ENCODE results near the gene RCBTB1. TPM values are rescaled to one million over a fixed set of nuclear protein-coding genes. Genes with fewer than 3 reads are reported as not detected.

RCBTB1 gene
- total RNA-seq, 1 donor from 2014 or later = 2.0 TPM

GRCh38 chr13:49536144-49536873, 49.0 kb downstream of the RCBTB1 start:
- TF ChIP-seq, protein P1, sequence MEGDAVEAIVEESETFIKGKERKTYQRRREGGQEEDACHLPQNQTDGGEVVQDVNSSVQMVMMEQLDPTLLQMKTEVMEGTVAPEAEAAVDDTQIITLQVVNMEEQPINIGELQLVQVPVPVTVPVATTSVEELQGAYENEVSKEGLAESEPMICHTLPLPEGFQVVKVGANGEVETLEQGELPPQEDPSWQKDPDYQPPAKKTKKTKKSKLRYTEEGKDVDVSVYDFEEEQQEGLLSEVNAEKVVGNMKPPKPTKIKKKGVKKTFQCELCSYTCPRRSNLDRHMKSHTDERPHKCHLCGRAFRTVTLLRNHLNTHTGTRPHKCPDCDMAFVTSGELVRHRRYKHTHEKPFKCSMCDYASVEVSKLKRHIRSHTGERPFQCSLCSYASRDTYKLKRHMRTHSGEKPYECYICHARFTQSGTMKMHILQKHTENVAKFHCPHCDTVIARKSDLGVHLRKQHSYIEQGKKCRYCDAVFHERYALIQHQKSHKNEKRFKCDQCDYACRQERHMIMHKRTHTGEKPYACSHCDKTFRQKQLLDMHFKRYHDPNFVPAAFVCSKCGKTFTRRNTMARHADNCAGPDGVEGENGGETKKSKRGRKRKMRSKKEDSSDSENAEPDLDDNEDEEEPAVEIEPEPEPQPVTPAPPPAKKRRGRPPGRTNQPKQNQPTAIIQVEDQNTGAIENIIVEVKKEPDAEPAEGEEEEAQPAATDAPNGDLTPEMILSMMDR (IDR thresholded peaks at IDR 0.05) = no peak
- Histone ChIP-seq H3K27ac (no peak overlapping the region), H3K36me3 (peaks cover 14 to 16% of the 10 kb centered on the region in 2 donors), H3K9me3 (no peaks in the 10 kb centered on the region), H3K27me3 (no peaks in the 10 kb centered on the region), H3K4me1 (peaks cover 0 to 3% of the 10 kb centered on the region in 2 donors), H3K4me3 (no peak overlapping the region)
- DNase-seq (ENCODE audit: low spot score in 2 of 2) = no peak
- intact Hi-C loops (cut with DNase I) = no loop called here

GRCh38 chr13:49533591-49534269, 51.6 kb downstream of the RCBTB1 start:
- no peak for DNase-seq (ENCODE audit: low spot score in 2 of 2)
- no peak overlapping the region for H3K27ac ChIP-seq
- H3K4me3 ChIP-seq = no peak overlapping the region
- H3K4me1 ChIP-seq = peaks cover 0 to 3% of the 10 kb centered on the region in 2 donors
- no peaks in the 10 kb centered on the region for H3K9me3 ChIP-seq
- intact Hi-C loops (cut with DNase I) = no loop called here
- TF ChIP-seq, protein P1 (IDR thresholded peaks at IDR 0.05) = no peak
- H3K27me3 ChIP-seq = no peaks in the 10 kb centered on the region
- H3K36me3 ChIP-seq = peaks cover 0 to 5% of the 10 kb centered on the region in 2 donors

- Histone ChIP-seq H3K27ac (no peak overlapping the region), H3K4me1 (peaks cover 0 to 3% of the 10 kb centered on the region in 2 donors), H3K4me3 (no peak overlapping the region), H3K9me3 (no peaks in the 10 kb centered on the region), H3K36me3 (peaks cover 0 to 9% of the 10 kb centered on the region in 2 donors), H3K27me3 (no peaks in the 10 kb centered on the region)
- intact Hi-C loops (cut with DNase I) = no loop called here
- DNase-seq (ENCODE audit: low spot score in 2 of 2) = no peak
- TF ChIP-seq, protein P1 (IDR thresholded peaks at IDR 0.05) = no peak
Measured at GRCh38 chr13:49533011-49533410, 52.3 kb downstream of the RCBTB1 start.

- H3K36me3 ChIP-seq = peaks cover 0 to 9% of the 10 kb centered on the region in 2 donors
- peaks cover 0 to 3% of the 10 kb centered on the region in 2 donors for H3K4me1 ChIP-seq
- H3K9me3 ChIP-seq = no peaks in the 10 kb centered on the region
- H3K27me3 ChIP-seq = no peaks in the 10 kb centered on the region
- H3K27ac ChIP-seq = no peak overlapping the region
- no peak overlapping the region for H3K4me3 ChIP-seq
- intact Hi-C loops (cut with DNase I) = no loop called here
- TF ChIP-seq, protein P1 (IDR thresholded peaks at IDR 0.05) = no peak
- no peak for DNase-seq (ENCODE audit: low spot score in 2 of 2)
Measured at GRCh38 chr13:49532593-49532992, 52.8 kb downstream of the RCBTB1 start.

DNA sequence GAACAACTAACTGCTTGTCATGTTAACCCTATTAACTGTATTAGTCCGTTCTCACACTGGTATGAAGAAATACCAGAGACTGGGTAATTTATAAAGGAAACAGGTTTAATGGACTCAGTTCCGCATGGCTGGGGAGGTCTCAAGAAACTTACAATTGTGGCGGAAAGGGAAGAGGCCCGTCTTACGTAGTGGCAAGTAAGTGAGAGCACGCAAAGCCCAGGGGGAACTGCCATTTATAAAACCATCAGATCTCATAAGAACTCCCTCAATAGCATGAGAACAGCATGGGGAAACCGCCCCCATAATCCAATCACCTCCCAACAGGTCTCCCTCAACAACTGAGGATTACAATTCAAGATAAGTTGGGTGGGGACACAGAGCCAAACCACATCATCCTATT, 54.9 kb downstream of the RCBTB1 start:
- intact Hi-C loops (cut with DNase I) = no loop called here
- no peak overlapping the region for H3K27ac ChIP-seq
- no peaks in the 10 kb centered on the region for H3K9me3 ChIP-seq
- peaks cover 4 to 17% of the 10 kb centered on the region in 2 donors for H3K36me3 ChIP-seq
- TF ChIP-seq, protein P1 (IDR thresholded peaks at IDR 0.05) = no peak
- no peak for DNase-seq (ENCODE audit: low spot score in 2 of 2)
- H3K27me3 ChIP-seq = no peaks in the 10 kb centered on the region
- H3K4me1 ChIP-seq = peaks cover 0 to 3% of the 10 kb centered on the region in 2 donors
- no peak overlapping the region for H3K4me3 ChIP-seq
